Measurements from ENCODE around the gene SMARCA2.

Gene SMARCA2

GRCh38 chr9:2170722-2171121 lies 155.6 kb downstream of the SMARCA2 start:
- Histone ChIP-seq H3K4me2 (ENCODE audit: low read depth, low read length, poor library complexity, severe bottlenecking) (no peak overlapping the region), H3F3A (ENCODE audit: insufficient read depth) (no peaks in the 10 kb centered on the region), H3K4me3 (ENCODE audit: insufficient read depth, low read length, poor library complexity, severe bottlenecking) (no peak overlapping the region), H3K36me3 (ENCODE audit: low read length) (no peaks in the 10 kb centered on the region), H3K9me2 (replicated peaks; ENCODE audit: insufficient read depth, low read length) (no peaks in the 10 kb centered on the region), H3K27me3 (ENCODE audit: low read length) (no peaks in the 10 kb centered on the region), H3K9ac (ENCODE audit: low read length) (no peak overlapping the region), H3K79me2 (ENCODE audit: insufficient read depth, low read length) (no peaks in the 10 kb centered on the region), H3K27ac (ENCODE audit: low read depth, low read length) (no peak overlapping the region), H3K9me3 (ENCODE audit: insufficient read depth, low read length) (no peaks in the 10 kb centered on the region), H4K20me1 (ENCODE audit: low read depth, low read length) (no peaks in the 10 kb centered on the region), H2AFZ (ENCODE audit: low read depth, low read length, severe bottlenecking) (no peak overlapping the region)
- TF ChIP-seq EZH2phosphoT487 (conservative IDR thresholded peaks at IDR 0.05; ENCODE audit: low read length) = no peak
- TF ChIP-seq CTCF (IDR thresholded peaks at IDR 0.05; ENCODE audit: insufficient read depth, low read length, poor library complexity, severe bottlenecking) = no peak

GRCh38 chr9:2173170-2173569 lies 158.0 kb downstream of the SMARCA2 start:
- H3K27me3 ChIP-seq (ENCODE audit: low read length) = no peaks in the 10 kb centered on the region
- no peaks in the 10 kb centered on the region for H3K9me2 ChIP-seq (replicated peaks; ENCODE audit: insufficient read depth, low read length)
- H3K36me3 ChIP-seq (ENCODE audit: low read length) = no peaks in the 10 kb centered on the region
- H3K4me3 ChIP-seq (ENCODE audit: insufficient read depth, low read length, poor library complexity, severe bottlenecking) = no peak overlapping the region
- H3K4me2 ChIP-seq (ENCODE audit: low read depth, low read length, poor library complexity, severe bottlenecking) = no peak overlapping the region
- TF ChIP-seq CTCF (IDR thresholded peaks at IDR 0.05; ENCODE audit: insufficient read depth, low read length, poor library complexity, severe bottlenecking) = no peak
- TF ChIP-seq EZH2phosphoT487 (conservative IDR thresholded peaks at IDR 0.05; ENCODE audit: low read length) = no peak
- no peak overlapping the region for H3K27ac ChIP-seq (ENCODE audit: low read depth, low read length)
- no peaks in the 10 kb centered on the region for H3K9me3 ChIP-seq (ENCODE audit: insufficient read depth, low read length)
- no peak overlapping the region for H3K9ac ChIP-seq (ENCODE audit: low read length)
- no peaks in the 10 kb centered on the region for H3F3A ChIP-seq (ENCODE audit: insufficient read depth)
- no peaks in the 10 kb centered on the region for H4K20me1 ChIP-seq (ENCODE audit: low read depth, low read length)
- no peak overlapping the region for H2AFZ ChIP-seq (ENCODE audit: low read depth, low read length, severe bottlenecking)
- H3K79me2 ChIP-seq (ENCODE audit: insufficient read depth, low read length) = no peaks in the 10 kb centered on the region

- Histone ChIP-seq H4K20me1 (ENCODE audit: low read depth, low read length) (no peaks in the 10 kb centered on the region), H3K4me3 (ENCODE audit: insufficient read depth, low read length, poor library complexity, severe bottlenecking) (no peak overlapping the region), H3K9me2 (replicated peaks; ENCODE audit: insufficient read depth, low read length) (no peaks in the 10 kb centered on the region), H3K36me3 (ENCODE audit: low read length) (no peaks in the 10 kb centered on the region), H3K9me3 (ENCODE audit: insufficient read depth, low read length) (no peaks in the 10 kb centered on the region), H3K4me2 (ENCODE audit: low read depth, low read length, poor library complexity, severe bottlenecking) (no peak overlapping the region), H3K79me2 (ENCODE audit: insufficient read depth, low read length) (no peaks in the 10 kb centered on the region), H3K9ac (ENCODE audit: low read length) (no peak overlapping the region), H2AFZ (ENCODE audit: low read depth, low read length, severe bottlenecking) (no peak overlapping the region), H3K27ac (ENCODE audit: low read depth, low read length) (no peak overlapping the region), H3F3A (ENCODE audit: insufficient read depth) (no peaks in the 10 kb centered on the region), H3K27me3 (ENCODE audit: low read length) (no peaks in the 10 kb centered on the region)
- TF ChIP-seq EZH2phosphoT487 (conservative IDR thresholded peaks at IDR 0.05; ENCODE audit: low read length) = no peak
- no peak for TF ChIP-seq CTCF (IDR thresholded peaks at IDR 0.05; ENCODE audit: insufficient read depth, low read length, poor library complexity, severe bottlenecking)
These were observed 158.7 kb downstream of the SMARCA2 start for GRCh38 chr9:2173861-2174260.

Measured in SU-DHL-6 (cell line).